Gastroesophageal sphincter (tissue), 3 donors: ENCODE results near the gene OPRL1.

Experiments used
- EP300 ChIP-seq: sonication (generic); formaldehyde crosslinking; IDR thresholded peaks from one replicate; pipeline ENCODE4 v1.6.1; 2017; ENCODE audit warnings: antibody characterized with exemption, mild to moderate bottlenecking
- POLR2A ChIP-seq, 2 donors: fragments of 450-650 bp; IDR thresholded peaks; one replicate each; pipeline ENCODE4 v1.6.1; 2017; ENCODE audit warnings: antibody characterized with exemption in 2 of 2, mild to moderate bottlenecking in 2 of 2, moderate library complexity in 1 of 2
- POLR2AphosphoS5 ChIP-seq: sonication (generic); formaldehyde crosslinking; IDR thresholded peaks from one replicate; pipeline ENCODE4 v1.6.1; 2017; ENCODE audit warnings: antibody characterized with exemption
- TF ChIP-seq, protein P1 (sequence below), 4 experiments: fragments of 200-600 bp in 2 of 4; fragments of 450-650 bp in 2 of 4; sonication (generic) in 1 of 4; IDR thresholded peaks; one replicate each; pipeline ENCODE4 v1.5.1; 2017 to 2019; ENCODE audit warnings: antibody characterized with exemption in 4 of 4, mild to moderate bottlenecking in 2 of 4, moderate library complexity in 2 of 4

DNA sequence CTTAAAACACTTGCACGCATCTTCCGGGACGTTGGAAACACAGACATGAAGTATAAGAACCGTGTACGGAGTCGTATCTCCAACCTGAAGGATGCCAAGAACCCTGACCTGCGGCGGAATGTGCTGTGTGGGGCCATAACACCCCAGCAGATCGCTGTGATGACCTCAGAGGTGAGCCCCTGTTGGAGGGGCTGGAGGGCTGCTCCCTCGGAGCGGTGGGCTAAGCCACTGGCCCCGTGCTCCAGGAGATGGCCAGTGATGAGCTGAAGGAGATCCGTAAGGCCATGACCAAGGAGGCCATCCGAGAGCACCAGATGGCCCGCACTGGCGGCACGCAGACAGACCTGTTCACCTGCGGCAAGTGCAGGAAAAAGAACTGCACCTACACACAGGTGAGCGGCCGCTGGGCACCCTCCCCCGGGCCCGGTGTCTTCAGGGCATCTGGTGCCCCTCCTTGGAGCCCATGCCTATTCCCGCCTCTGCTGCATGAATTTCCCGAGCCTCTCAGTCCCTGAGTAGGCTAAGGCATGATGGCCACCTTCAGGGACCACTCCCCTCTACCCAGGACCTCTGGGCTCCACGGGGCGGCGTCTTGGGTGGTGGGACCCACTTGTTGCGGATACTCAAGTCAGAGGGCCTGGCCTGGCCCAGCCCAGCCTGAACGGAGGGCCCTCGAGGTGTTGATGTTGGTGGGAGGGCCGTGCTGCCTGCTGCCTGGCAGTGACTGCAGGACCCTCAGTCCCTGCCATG, 9.5 kb upstream of the OPRL1 start:
- TF ChIP-seq, protein P1, sequence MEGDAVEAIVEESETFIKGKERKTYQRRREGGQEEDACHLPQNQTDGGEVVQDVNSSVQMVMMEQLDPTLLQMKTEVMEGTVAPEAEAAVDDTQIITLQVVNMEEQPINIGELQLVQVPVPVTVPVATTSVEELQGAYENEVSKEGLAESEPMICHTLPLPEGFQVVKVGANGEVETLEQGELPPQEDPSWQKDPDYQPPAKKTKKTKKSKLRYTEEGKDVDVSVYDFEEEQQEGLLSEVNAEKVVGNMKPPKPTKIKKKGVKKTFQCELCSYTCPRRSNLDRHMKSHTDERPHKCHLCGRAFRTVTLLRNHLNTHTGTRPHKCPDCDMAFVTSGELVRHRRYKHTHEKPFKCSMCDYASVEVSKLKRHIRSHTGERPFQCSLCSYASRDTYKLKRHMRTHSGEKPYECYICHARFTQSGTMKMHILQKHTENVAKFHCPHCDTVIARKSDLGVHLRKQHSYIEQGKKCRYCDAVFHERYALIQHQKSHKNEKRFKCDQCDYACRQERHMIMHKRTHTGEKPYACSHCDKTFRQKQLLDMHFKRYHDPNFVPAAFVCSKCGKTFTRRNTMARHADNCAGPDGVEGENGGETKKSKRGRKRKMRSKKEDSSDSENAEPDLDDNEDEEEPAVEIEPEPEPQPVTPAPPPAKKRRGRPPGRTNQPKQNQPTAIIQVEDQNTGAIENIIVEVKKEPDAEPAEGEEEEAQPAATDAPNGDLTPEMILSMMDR (IDR thresholded peaks at IDR 0.05) = no peak
- TF ChIP-seq POLR2A (IDR thresholded peaks at IDR 0.05) (no peak), POLR2AphosphoS5 (no peak), EP300 (no peak)
